22Rv1 (cell line): ENCODE data around the gene TTC9.

ENCODE experiments used
- ZFX ChIP-seq: fragments of 450-650 bp; IDR thresholded peaks from 2 replicates; pipeline ENCODE4 v1.6.1; 2017; ENCODE audit warnings: antibody characterized with exemption, borderline replicate concordance
- TF ChIP-seq, protein P1 (sequence below): fragments of 450-650 bp; IDR thresholded peaks from 2 replicates; pipeline ENCODE4 v1.5.1; 2017; ENCODE audit warnings: mild to moderate bottlenecking

DNA sequence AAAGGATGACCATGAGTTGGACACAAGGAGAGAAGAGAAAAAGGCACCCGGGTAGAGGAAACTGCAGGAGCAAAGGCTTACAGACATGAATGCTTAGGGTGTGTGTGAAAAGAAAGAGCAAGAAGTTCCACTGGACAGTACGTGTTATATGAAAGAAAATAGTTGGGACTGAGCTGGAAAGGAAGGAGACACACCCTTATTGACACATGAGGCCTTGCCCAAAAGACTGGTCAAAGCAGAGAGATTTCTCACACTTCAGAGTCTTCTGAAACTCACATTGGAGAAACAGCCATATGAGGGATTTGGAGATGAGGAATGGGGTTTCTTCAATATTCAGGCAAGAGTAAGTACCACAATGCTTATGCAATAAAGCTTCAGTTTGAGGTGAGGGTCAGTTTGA lies 56.0 kb downstream of the TTC9 start:
- TF ChIP-seq ZFX, result no peak
- TF ChIP-seq, protein P1, sequence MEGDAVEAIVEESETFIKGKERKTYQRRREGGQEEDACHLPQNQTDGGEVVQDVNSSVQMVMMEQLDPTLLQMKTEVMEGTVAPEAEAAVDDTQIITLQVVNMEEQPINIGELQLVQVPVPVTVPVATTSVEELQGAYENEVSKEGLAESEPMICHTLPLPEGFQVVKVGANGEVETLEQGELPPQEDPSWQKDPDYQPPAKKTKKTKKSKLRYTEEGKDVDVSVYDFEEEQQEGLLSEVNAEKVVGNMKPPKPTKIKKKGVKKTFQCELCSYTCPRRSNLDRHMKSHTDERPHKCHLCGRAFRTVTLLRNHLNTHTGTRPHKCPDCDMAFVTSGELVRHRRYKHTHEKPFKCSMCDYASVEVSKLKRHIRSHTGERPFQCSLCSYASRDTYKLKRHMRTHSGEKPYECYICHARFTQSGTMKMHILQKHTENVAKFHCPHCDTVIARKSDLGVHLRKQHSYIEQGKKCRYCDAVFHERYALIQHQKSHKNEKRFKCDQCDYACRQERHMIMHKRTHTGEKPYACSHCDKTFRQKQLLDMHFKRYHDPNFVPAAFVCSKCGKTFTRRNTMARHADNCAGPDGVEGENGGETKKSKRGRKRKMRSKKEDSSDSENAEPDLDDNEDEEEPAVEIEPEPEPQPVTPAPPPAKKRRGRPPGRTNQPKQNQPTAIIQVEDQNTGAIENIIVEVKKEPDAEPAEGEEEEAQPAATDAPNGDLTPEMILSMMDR, result no peak
